ENCODE data around the gene SEC16B.

GRCh38 chr1:177922209-177922608, 47.6 kb downstream of the SEC16B start:
- no peak for TF ChIP-seq GATA2 (IDR thresholded peaks at IDR 0.05; ENCODE audit: low read depth, low read length)
- TF ChIP-seq GATA3 (IDR thresholded peaks at IDR 0.05; ENCODE audit: low read depth, low read length) = no peak
